ENCODE results near the gene PPARA.

DNA sequence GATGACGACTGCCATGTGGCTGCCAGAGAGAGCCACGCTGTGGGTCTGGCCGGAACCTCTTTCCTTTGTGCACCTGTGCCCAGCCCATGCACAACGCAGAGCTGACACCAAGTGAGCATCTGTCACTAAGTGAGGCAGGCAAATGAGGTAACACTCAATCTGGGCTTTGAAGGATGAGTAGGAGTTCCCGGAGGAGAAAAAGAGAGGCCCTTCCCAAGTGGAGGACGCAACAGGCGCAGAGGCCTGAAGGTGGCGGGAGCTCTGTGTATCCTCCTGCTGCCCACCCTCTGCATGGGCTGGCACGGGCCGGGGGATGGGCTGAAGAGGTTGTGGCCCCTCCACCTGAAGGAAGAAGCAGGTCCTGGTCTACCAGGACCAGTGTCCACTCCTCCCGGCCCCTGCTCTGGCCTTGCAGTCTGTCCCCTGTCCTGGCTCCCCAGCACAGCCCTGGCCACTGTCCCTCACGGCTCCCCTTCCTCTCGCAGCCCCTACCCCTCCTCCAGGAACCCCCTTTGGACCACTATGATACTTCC is 23.4 kb upstream of the PPARA start:
- TF ChIP-seq CTCF (IDR thresholded peaks at IDR 0.05; ENCODE audit: extremely low read depth in 1 of 2, insufficient read depth in 1 of 2, low read depth in 1 of 2, low read length in 2 of 2): no peak
- TF ChIP-seq EZH2 (IDR thresholded peaks at IDR 0.05; ENCODE audit: borderline replicate concordance, low read depth, low read length, severe bottlenecking): no peak
- TF ChIP-seq POLR2AphosphoS5 (IDR thresholded peaks at IDR 0.05; ENCODE audit: insufficient read depth, low read depth, low read length): no peak
- no peak for TF ChIP-seq POLR2A (IDR thresholded peaks at IDR 0.05; ENCODE audit: low read depth, low read length)
- no peak for TF ChIP-seq MYC (IDR thresholded peaks at IDR 0.05; ENCODE audit: low read depth, low read length)
- TF ChIP-seq, protein P1, sequence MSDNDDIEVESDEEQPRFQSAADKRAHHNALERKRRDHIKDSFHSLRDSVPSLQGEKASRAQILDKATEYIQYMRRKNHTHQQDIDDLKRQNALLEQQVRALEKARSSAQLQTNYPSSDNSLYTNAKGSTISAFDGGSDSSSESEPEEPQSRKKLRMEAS (IDR thresholded peaks at IDR 0.05; ENCODE audit: insufficient read depth, insufficient read length): no peak
- TF ChIP-seq JUN (IDR thresholded peaks at IDR 0.05; ENCODE audit: borderline replicate concordance, insufficient read depth, insufficient read length, low read depth): no peak
